ENCODE data around the gene EFHC1. TPM values are rescaled to one million over a fixed set of nuclear protein-coding genes. Genes with fewer than 3 reads are reported as not detected.
"Not testable (repeated sequence)": the region's sequence is repeated elsewhere in the genome, so short reads cannot be mapped to it uniquely, and the experiment has no call there.

Gene EFHC1
- polyA plus RNA-seq, 1 donor from 2014 or later = 7.1 TPM

DNA sequence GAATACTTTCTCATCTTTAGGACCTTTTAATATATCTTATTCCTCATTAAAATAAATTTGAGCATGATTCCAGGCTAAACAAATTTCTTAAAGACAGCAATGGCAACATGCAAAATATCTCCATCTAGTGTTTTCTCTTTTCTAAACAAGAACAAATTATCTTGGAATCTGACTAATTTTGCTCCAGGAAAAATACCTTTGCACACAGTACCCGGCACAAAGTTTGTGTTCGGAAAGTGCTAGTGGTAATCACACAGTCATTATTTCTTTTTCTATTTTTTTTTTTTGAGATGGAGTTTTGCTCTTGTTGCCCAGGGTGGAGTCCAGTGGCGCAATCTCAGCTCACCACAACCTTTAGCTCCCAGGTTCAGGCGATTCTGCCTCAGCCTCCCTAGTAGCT is 8.2 kb upstream of the EFHC1 start:
- no peaks in the 10 kb centered on the region for H3K9me3 Mint-ChIP-seq
- H3K36me3 Mint-ChIP-seq = no peaks in the 10 kb centered on the region
- no peak overlapping the region for H3K27ac Mint-ChIP-seq
- no peak overlapping the region for H3K4me3 Mint-ChIP-seq
- H3K27me3 Mint-ChIP-seq = no peaks in the 10 kb centered on the region
- H3K4me1 Mint-ChIP-seq = peaks cover 4 to 12% (median 8%) of the 10 kb centered on the region in 3 donors

GRCh38 chr6:52415333-52415732 is 4.8 kb upstream of the EFHC1 start:
- Mint-ChIP-seq H3K4me1 (peaks cover 4 to 13% (median 12%) of the 10 kb centered on the region in 3 donors), H3K9me3 (no peaks in the 10 kb centered on the region), H3K27ac (no peak overlapping the region), H3K27me3 (no peaks in the 10 kb centered on the region), H3K36me3 (no peaks in the 10 kb centered on the region), H3K4me3 (no peak overlapping the region)

DNA sequence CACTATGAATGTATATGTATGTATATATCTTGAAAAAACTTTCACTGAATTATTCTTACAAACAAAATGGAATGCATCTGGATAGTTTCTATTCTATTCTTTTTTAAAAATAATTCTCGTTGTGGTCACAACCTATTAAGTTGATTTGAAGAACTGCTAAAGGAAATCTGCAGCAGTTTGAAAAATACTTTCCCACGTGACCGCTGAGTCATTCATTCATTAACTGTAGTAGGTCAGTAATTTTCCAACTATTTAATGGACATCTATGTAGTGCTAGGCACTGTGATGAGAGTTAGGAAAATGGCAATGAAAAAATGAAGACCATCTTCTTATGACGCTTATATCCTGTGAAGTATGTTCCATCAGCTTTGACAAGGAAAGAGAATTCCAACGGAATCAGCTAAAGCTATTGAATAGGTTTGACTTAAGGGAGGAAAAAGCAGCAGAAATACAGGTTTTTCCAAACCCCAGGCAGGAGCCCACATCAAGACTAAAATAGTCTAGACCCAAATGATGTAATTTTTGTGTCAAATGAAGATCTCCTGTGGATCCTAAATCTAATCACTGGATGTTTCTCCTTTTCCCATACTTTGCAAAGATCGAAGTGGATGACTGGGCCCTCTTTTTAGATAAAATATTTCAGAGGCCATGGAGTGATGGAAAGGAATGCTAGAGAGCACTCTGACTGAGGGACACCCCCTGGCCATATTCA is 4.1 kb upstream of the EFHC1 start:
- Mint-ChIP-seq H3K27ac (peak overlapping the region in 1 of 3 donors; percentile 81), H3K27me3 (no peaks in the 10 kb centered on the region), H3K4me1 (peaks cover 4 to 13% (median 12%) of the 10 kb centered on the region in 3 donors), H3K4me3 (peak overlapping the region in 1 of 4 donors; percentile 68), H3K36me3 (no peaks in the 10 kb centered on the region), H3K9me3 (no peaks in the 10 kb centered on the region)

GRCh38 chr6:52416629-52417151 is 3.5 kb upstream of the EFHC1 start:
- H3K36me3 Mint-ChIP-seq = no peaks in the 10 kb centered on the region
- H3K27me3 Mint-ChIP-seq = no peaks in the 10 kb centered on the region
- peak overlapping the region in 1 of 4 donors; percentile 68 for H3K4me3 Mint-ChIP-seq
- peaks cover 4 to 13% (median 12%) of the 10 kb centered on the region in 3 donors for H3K4me1 Mint-ChIP-seq
- no peaks in the 10 kb centered on the region for H3K9me3 Mint-ChIP-seq
- H3K27ac Mint-ChIP-seq = peak overlapping the region in 1 of 3 donors; percentile 81

GRCh38 chr6:52417675-52418111 is 2.4 kb upstream of the EFHC1 start:
- H3K36me3 Mint-ChIP-seq = no peaks in the 10 kb centered on the region
- peaks cover 4 to 13% (median 12%) of the 10 kb centered on the region in 3 donors for H3K4me1 Mint-ChIP-seq
- no peaks in the 10 kb centered on the region for H3K27me3 Mint-ChIP-seq
- H3K4me3 Mint-ChIP-seq = peak overlapping the region in 1 of 4 donors; percentile 50
- H3K9me3 Mint-ChIP-seq = no peaks in the 10 kb centered on the region
- no peak overlapping the region for H3K27ac Mint-ChIP-seq

GRCh38 chr6:52418606-52419005 is 1.5 kb upstream of the EFHC1 start:
- Mint-ChIP-seq H3K9me3 (no peaks in the 10 kb centered on the region), H3K27ac (no peak overlapping the region)

DNA sequence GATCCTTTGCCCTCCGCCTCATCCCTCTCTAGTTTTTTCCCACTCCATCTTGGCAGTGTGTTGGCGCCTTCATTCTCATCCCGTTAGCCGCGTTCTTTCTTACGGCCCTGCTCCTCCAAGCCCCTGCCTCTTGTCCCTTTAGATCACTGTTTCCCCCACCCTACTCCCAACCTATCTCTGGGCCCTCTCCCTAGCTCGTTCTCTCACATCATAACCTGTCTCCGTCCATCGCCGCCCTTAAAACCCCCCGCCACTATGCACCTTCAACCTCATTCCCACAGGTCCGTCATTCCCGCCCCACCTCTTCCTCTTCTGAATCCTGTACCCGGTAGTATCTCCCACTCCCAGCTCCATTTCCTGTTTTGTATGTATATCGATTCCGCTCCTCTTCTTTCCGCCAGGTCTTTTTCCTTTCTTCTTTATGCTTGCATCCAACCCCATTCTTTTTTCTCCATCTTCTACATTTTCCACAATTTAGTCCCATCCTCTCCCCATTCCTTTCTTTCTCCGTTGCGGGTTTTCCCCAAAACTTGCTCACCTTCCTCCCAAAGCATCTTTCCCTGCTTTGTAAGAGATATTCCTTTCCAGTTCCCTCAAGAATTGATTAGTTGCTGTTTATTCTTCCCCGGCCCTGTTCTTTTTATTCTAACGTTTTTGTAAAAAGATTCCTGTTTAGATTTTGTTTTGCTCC is 671 bp downstream of the EFHC1 start:
- H3K27me3 Mint-ChIP-seq = no peaks in the 10 kb centered on the region
- H3K36me3 Mint-ChIP-seq = no peaks in the 10 kb centered on the region

More at GRCh38 chr6:52418606-52419005, 1.5 kb upstream of the EFHC1 start:
- Mint-ChIP-seq H3K36me3 (no peaks in the 10 kb centered on the region), H3K27me3 (no peaks in the 10 kb centered on the region), H3K4me3 (peak overlapping the region in 1 of 4 donors; percentile 22), H3K4me1 (peaks cover 4 to 13% (median 12%) of the 10 kb centered on the region in 3 donors)

GRCh38 chr6:52422156-52422555 is 2.0 kb downstream of the EFHC1 start:
- no peak overlapping the region for H3K27ac Mint-ChIP-seq
- no peaks in the 10 kb centered on the region for H3K36me3 Mint-ChIP-seq
- H3K4me1 Mint-ChIP-seq = peaks cover 0 to 5% (median 0%) of the 10 kb centered on the region in 3 donors
- H3K4me3 Mint-ChIP-seq = no peak overlapping the region
- no peaks in the 10 kb centered on the region for H3K9me3 Mint-ChIP-seq
- H3K27me3 Mint-ChIP-seq = no peaks in the 10 kb centered on the region

More for the DNA sequence above, 671 bp downstream of the EFHC1 start:
- H3K9me3 Mint-ChIP-seq = no peaks in the 10 kb centered on the region
- no peak overlapping the region for H3K27ac Mint-ChIP-seq
- peaks cover 4 to 11% (median 7%) of the 10 kb centered on the region in 3 donors for H3K4me1 Mint-ChIP-seq
- no peak overlapping the region for H3K4me3 Mint-ChIP-seq

- no peaks in the 10 kb centered on the region for H3K36me3 Mint-ChIP-seq
- H3K27me3 Mint-ChIP-seq = no peaks in the 10 kb centered on the region
- no peak overlapping the region for H3K4me3 Mint-ChIP-seq
- peaks cover 0 to 5% (median 0%) of the 10 kb centered on the region in 3 donors for H3K4me1 Mint-ChIP-seq
- no peaks in the 10 kb centered on the region for H3K9me3 Mint-ChIP-seq
- no peak overlapping the region for H3K27ac Mint-ChIP-seq
Measured at GRCh38 chr6:52423448-52423847, 3.3 kb downstream of the EFHC1 start.

GRCh38 chr6:52423971-52424381 is 3.8 kb downstream of the EFHC1 start:
- Mint-ChIP-seq H3K9me3 (no peaks in the 10 kb centered on the region), H3K4me3 (no peak overlapping the region), H3K36me3 (no peaks in the 10 kb centered on the region), H3K4me1 (peaks cover 0 to 5% (median 0%) of the 10 kb centered on the region in 3 donors), H3K27ac (no peak overlapping the region), H3K27me3 (no peaks in the 10 kb centered on the region)

DNA sequence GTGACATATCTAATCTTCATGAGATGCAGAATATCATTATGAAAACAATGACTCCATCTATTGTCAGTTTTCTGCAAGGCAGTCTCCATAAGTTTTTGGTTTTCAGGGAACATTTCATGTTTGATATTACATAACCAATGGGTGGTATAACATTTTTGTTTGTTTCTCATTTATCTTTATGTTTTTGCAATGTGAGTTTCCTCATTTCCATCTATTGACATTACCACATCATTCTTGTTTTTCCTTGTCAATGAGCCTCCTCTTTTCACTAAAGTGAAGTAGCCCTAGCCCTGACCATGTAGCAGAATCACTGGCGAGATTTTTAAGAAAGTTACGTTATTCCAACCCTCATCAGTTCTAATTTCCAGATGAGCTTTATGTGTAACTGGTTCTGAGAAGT is 4.4 kb downstream of the EFHC1 start:
- H3K4me1 Mint-ChIP-seq = peaks cover 0 to 2% (median 0%) of the 10 kb centered on the region in 3 donors
- H3K4me3 Mint-ChIP-seq = no peak overlapping the region
- H3K9me3 Mint-ChIP-seq = peaks cover 0 to 3% (median 0%) of the 10 kb centered on the region in 3 donors
- no peak overlapping the region for H3K27ac Mint-ChIP-seq
- H3K36me3 Mint-ChIP-seq = peaks cover 1% of the 10 kb centered on the region
- H3K27me3 Mint-ChIP-seq = no peaks in the 10 kb centered on the region

DNA sequence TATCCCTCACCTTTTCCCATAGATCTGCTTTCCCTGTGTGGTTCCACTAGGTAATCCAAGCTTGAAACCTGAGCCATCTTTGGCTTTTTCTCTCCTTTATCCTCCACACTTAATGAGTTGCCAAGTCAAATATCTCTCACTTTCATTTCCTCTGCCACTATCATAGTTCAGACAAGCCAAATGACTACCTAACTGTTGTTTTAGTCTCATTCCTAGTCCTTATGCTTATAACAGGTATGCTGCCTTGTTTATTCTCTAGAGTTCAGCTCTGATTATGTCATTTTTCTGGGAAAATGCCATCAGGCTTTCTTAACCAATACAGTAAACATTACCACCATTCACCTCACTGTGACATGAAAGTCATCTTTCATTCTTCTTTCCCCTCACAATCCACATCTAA is 6.5 kb downstream of the EFHC1 start:
- no peak overlapping the region for H3K4me3 Mint-ChIP-seq
- H3K27ac Mint-ChIP-seq = no peak overlapping the region
- peaks cover 0 to 1% (median 0%) of the 10 kb centered on the region in 3 donors for H3K4me1 Mint-ChIP-seq
- H3K36me3 Mint-ChIP-seq = peaks cover 9% of the 10 kb centered on the region
- H3K9me3 Mint-ChIP-seq = peaks cover 0 to 4% (median 0%) of the 10 kb centered on the region in 3 donors
- no peaks in the 10 kb centered on the region for H3K27me3 Mint-ChIP-seq

DNA sequence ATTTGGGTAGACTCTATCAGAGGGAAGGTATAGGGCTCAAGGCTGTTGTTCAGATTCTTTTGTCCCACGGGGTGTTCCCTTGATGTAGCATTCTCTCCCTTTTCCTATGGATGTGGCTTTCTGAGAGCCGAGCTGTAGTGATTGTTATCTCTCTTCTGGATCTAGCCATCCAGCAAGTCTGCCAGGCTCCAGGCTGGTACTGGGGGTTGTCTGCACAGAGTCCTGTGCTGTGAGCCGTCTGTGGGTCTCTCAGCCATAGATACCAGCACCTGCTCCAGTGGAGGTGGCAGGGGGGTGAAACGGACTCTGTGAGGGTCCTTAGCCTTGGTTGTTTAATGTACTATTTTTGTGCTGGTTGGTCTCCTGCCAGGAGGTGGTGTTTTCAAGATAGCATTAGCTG is 13.2 kb downstream of the EFHC1 start:
- H3K9me3 Mint-ChIP-seq, H3K27ac Mint-ChIP-seq, H3K4me3 Mint-ChIP-seq, H3K27me3 Mint-ChIP-seq, H3K4me1 Mint-ChIP-seq: not testable (repeated sequence)
- peaks cover 20% of the 10 kb centered on the region for H3K36me3 Mint-ChIP-seq

DNA sequence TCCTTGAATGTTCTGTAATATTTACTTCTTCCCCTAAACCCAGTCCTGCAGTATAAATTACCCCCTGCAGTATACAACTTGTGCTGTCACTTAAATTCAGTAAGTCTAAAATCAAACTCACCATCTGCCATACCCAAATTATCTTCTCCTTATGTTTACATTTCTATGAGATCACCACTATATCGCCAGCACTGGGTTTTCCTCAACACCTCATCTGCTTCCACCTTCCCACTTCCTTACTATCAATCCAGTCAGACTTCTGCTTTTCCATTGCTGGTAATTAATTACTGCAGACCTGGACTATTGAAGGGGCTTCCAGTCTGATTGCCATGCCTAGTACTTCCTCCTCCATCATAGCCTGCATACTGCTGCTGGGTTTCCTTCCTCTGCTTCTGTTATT is 15.2 kb downstream of the EFHC1 start:
- Mint-ChIP-seq H3K27ac (no peak overlapping the region), H3K9me3 (no peaks in the 10 kb centered on the region), H3K4me1 (peaks cover 0 to 3% (median 1%) of the 10 kb centered on the region in 3 donors), H3K4me3 (no peak overlapping the region), H3K27me3 (no peaks in the 10 kb centered on the region), H3K36me3 (peaks cover 20% of the 10 kb centered on the region)

GRCh38 chr6:52438926-52439325 is 18.8 kb downstream of the EFHC1 start:
- H3K27me3 Mint-ChIP-seq = no peaks in the 10 kb centered on the region
- no peak overlapping the region for H3K27ac Mint-ChIP-seq
- H3K9me3 Mint-ChIP-seq = peaks cover 0 to 2% (median 0%) of the 10 kb centered on the region in 3 donors
- peaks cover under 1 to 4% (median 4%) of the 10 kb centered on the region in 3 donors for H3K4me1 Mint-ChIP-seq
- H3K4me3 Mint-ChIP-seq = no peak overlapping the region
- peaks cover 10% of the 10 kb centered on the region for H3K36me3 Mint-ChIP-seq
